SK-N-MC (cell line): Measurements from ENCODE around the gene PEPD.

Source experiments
- EZH2 ChIP-seq: fragments of 200-600 bp; sonication (generic); IDR thresholded peaks from one replicate; pipeline ENCODE4 v1.6.1; 2017; ENCODE audit warnings: antibody characterized with exemption
- FOXP2 ChIP-seq: optimal IDR thresholded peaks from 2 replicates; pipeline ENCODE3; 2011; ENCODE audit warnings: mild to moderate bottlenecking, moderate library complexity; ENCODE audit not compliant: insufficient read depth; ENCODE audit errors: extremely low read length, control extremely low read depth
- POLR2AphosphoS5 ChIP-seq: IDR thresholded peaks from 2 replicates; pipeline ENCODE4 v1.6.1; 2012; ENCODE audit warnings: mild to moderate bottlenecking, low read depth, low read length, borderline replicate concordance

DNA sequence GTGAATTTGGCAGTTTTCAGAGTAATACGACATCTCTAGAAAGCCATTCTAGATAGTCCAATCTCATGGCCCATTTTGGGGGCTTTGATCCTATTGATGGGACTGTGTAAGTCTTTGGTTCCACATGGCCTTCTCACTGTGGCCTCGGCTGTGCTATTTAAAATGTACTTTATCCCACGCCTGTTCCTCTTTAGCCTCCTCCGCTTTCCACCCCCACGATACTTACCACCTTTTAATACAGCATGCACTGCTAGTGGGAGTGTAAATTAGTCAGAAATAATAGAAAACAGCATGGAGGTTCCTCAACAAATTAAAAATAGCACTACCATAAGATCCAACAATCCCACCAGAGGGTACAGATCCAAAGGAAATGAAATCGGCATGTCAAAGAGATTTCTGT, 176.4 kb downstream of the PEPD start:
- no peak for TF ChIP-seq POLR2AphosphoS5
- no peak for TF ChIP-seq EZH2
- no peak for TF ChIP-seq FOXP2
